IMR-90 (cell line): Measurements from ENCODE around the gene RASGRP4. TPM values are rescaled to one million over a fixed set of nuclear protein-coding genes. Genes with fewer than 3 reads are reported as not detected.

Experiments used
- ATAC-seq: fragments of 200-7000 bp; cut with Tn5 transposase; 2 replicates; pipeline ENCODE4 v1.9.1; 2020; ENCODE audit warnings: low read depth, mild to moderate bottlenecking, moderate library complexity
- BruUV-seq: library from RNA; stranded (reverse); fragments of 400-500 nt; replicated peaks from 2 replicates; lab custom pipeline; 2021; lab: Mats Ljungman, UMichigan
- CTCF ChIA-PET: fragments of 300-600 bp; formaldehyde crosslinking; extraction: SDS; loops from one replicate; lab custom pipeline; 2021; ENCODE audit warnings: antibody characterized with exemption; lab: Yijun Ruan, JAX
- POLR2A ChIA-PET: fragments of 300-600 bp; sonication (Branson Sonifier 250); formaldehyde crosslinking; loops from one replicate; lab custom pipeline; 2022; ENCODE audit warnings: antibody characterized with exemption; ENCODE audit not compliant: unreplicated experiment; lab: Charles Lee
- DNase-seq: peaks from one replicate; pipeline ENCODE4 v3.0.0; 2013
- H2AFZ ChIP-seq: replicated peaks from 2 replicates; pipeline ENCODE3; 2013; ENCODE audit warnings: low read length, mild to moderate bottlenecking; ENCODE audit not compliant: poor library complexity
- H2AK5ac ChIP-seq: 2 replicates; pipeline ENCODE4 v1.6.1; 2013; ENCODE audit warnings: low read depth, low read length, inconsistent platforms
- H2AK9ac ChIP-seq: replicated peaks from 2 replicates; pipeline ENCODE3; 2013; ENCODE audit warnings: mild to moderate bottlenecking, low read depth, low read length, moderate library complexity; ENCODE audit not compliant: poor library complexity
- H2BK120ac ChIP-seq: 2 replicates; pipeline ENCODE4 v1.6.1; 2013; ENCODE audit warnings: low read depth, low read length, inconsistent platforms
- H2BK15ac ChIP-seq: 3 replicates; pipeline ENCODE4 v1.6.1; 2013; ENCODE audit warnings: low read depth, low read length, inconsistent platforms
- H2BK20ac ChIP-seq: 2 replicates; pipeline ENCODE4 v1.6.1; 2013; ENCODE audit warnings: low read depth, mild to moderate bottlenecking, inconsistent platforms, low read length, moderate library complexity
- H2BK5ac ChIP-seq: 2 replicates; pipeline ENCODE4 v1.6.1; 2013; ENCODE audit warnings: mild to moderate bottlenecking, low read depth, low read length, inconsistent platforms; ENCODE audit not compliant: poor library complexity, severe bottlenecking
- H3K14ac ChIP-seq: replicated peaks from 2 replicates; pipeline ENCODE4 v1.6.1; 2013; ENCODE audit warnings: low read depth, low read length, inconsistent platforms
- H3K18ac ChIP-seq: 2 replicates; pipeline ENCODE4 v1.6.1; 2013; ENCODE audit warnings: low read depth, low read length, control low read depth
- H3K23ac ChIP-seq: 2 replicates; pipeline ENCODE4 v1.6.1; 2013; ENCODE audit warnings: low read depth, low read length, inconsistent platforms
- H3K27ac ChIP-seq: 2 replicates; pipeline ENCODE4 v1.5.1; 2013; ENCODE audit warnings: mild to moderate bottlenecking, control low read depth, low read length; ENCODE audit not compliant: insufficient read depth
- H3K27me3 ChIP-seq: 2 replicates; pipeline ENCODE4 v1.6.1; 2013; ENCODE audit warnings: low read length; ENCODE audit not compliant: control insufficient read depth, insufficient read depth
- H3K36me3 ChIP-seq: 2 replicates; pipeline ENCODE4 v1.6.1; 2013; ENCODE audit warnings: low read length, mixed read lengths; ENCODE audit not compliant: control insufficient read depth, insufficient read depth
- H3K4ac ChIP-seq: 2 replicates; pipeline ENCODE4 v1.6.1; 2013; ENCODE audit warnings: low read depth, low read length, inconsistent platforms
- H3K4me1 ChIP-seq: 2 replicates; pipeline ENCODE4 v1.6.1; 2013; ENCODE audit warnings: low read length, mixed read lengths; ENCODE audit not compliant: control insufficient read depth, insufficient read depth
- H3K4me2 ChIP-seq: 2 replicates; pipeline ENCODE4 v1.6.1; 2013; ENCODE audit warnings: low read depth, mild to moderate bottlenecking, control low read depth, low read length, moderate library complexity
- H3K4me3 ChIP-seq: 2 replicates; pipeline ENCODE4 v1.5.1; 2013; ENCODE audit warnings: low read depth, mild to moderate bottlenecking, control low read depth, low read length, moderate library complexity; ENCODE audit not compliant: insufficient read depth
- H3K56ac ChIP-seq: 2 replicates; pipeline ENCODE4 v1.6.1; 2013; ENCODE audit warnings: low read length, inconsistent platforms; ENCODE audit not compliant: insufficient read depth; ENCODE audit errors: extremely low read depth
- H3K79me1 ChIP-seq, 2 experiments: 2 replicates each; pipeline ENCODE4 v1.6.1; 2013; ENCODE audit warnings: low read length in 2 of 2, inconsistent platforms in 1 of 2, low read depth in 1 of 2
- H3K9ac ChIP-seq: 2 replicates; pipeline ENCODE4 v1.6.1; 2013; ENCODE audit warnings: low read depth, low read length, control low read depth
- H3K9me1 ChIP-seq: 2 replicates; pipeline ENCODE4 v1.6.1; 2013; ENCODE audit warnings: low read length, inconsistent platforms; ENCODE audit not compliant: insufficient read depth
- H3K9me3 ChIP-seq: 2 replicates; pipeline ENCODE4 v1.6.1; 2013; ENCODE audit warnings: low read length; ENCODE audit not compliant: control insufficient read depth, insufficient read depth
- H4K20me1 ChIP-seq: 2 replicates; pipeline ENCODE4 v1.6.1; 2013; ENCODE audit warnings: low read length, inconsistent platforms; ENCODE audit not compliant: insufficient read depth
- H4K5ac ChIP-seq: 2 replicates; pipeline ENCODE4 v1.6.1; 2013; ENCODE audit warnings: mild to moderate bottlenecking, low read depth, low read length, control low read depth
- H4K8ac ChIP-seq, 2 experiments: 2 replicates each; pipeline ENCODE4 v1.6.1; 2013; ENCODE audit warnings: low read depth in 2 of 2, low read length in 2 of 2, control low read depth in 1 of 2, inconsistent platforms in 1 of 2
- H4K91ac ChIP-seq: 2 replicates; pipeline ENCODE4 v1.6.1; 2013; ENCODE audit warnings: low read depth, low read length, inconsistent platforms; ENCODE audit not compliant: insufficient read depth
- SMC3 ChIP-seq: fragments of 150-350 bp; IDR thresholded peaks from 2 replicates; pipeline ENCODE4 v1.6.1; 2016; ENCODE audit warnings: low read depth, mild to moderate bottlenecking, antibody characterized with exemption, low read length, moderate library complexity
- WGBS, 2 experiments: methylation state at CpG; one replicate each; pipeline versions ENCODE4 v1.1.5 to v1.1.7; 2013; ENCODE audit warnings: missing lambda C conversion rate in 2 of 2; ENCODE audit not compliant: insufficient read length in 1 of 2; ENCODE audit errors: extremely low coverage in 2 of 2; 5-methylcytosine and 5-hydroxymethylcytosine counted together
- dilution Hi-C: fragments of 300-500 bp; cut with HindIII; formaldehyde crosslinking; loops from one replicate; pipeline ENCODE4 v1.14.3; 2018; ENCODE audit warnings: low sequenced_read_pairs; ENCODE audit not compliant: unreplicated experiment
- in situ Hi-C: fragments of 300-500 bp; cut with MboI; formaldehyde crosslinking; loops from 3 replicates; pipeline ENCODE4 v1.14.3; 2019; ENCODE audit warnings: low sequenced_read_pairs, inconsistent platforms, mixed read lengths
- intact Hi-C: fragments of 100-400 bp; cut with micrococcal nuclease; formaldehyde crosslinking; loops from 2 replicates; pipeline ENCODE4 v1.10.0; 2022
- polyA plus RNA-seq, 3 experiments: library from polyadenylated mRNA; depleted of rRNA; stranded (reverse); fragments of >200 nt; gene quantifications; 2 replicates each; pipeline ENCODE4 v1.2.3, GENCODE V29; 2012; ENCODE audit warnings: low replicate concordance in 1 of 3
- total RNA-seq: library from RNA; depleted of rRNA; stranded (reverse); fragments of >200 nt; gene quantifications from 2 replicates; pipeline ENCODE4 v1.2.3, GENCODE V29; 2012

Gene RASGRP4
- total and polyA plus RNA-seq, 2 of the 4 experiments (the other 2 are of a cell fraction): not detected

DNA sequence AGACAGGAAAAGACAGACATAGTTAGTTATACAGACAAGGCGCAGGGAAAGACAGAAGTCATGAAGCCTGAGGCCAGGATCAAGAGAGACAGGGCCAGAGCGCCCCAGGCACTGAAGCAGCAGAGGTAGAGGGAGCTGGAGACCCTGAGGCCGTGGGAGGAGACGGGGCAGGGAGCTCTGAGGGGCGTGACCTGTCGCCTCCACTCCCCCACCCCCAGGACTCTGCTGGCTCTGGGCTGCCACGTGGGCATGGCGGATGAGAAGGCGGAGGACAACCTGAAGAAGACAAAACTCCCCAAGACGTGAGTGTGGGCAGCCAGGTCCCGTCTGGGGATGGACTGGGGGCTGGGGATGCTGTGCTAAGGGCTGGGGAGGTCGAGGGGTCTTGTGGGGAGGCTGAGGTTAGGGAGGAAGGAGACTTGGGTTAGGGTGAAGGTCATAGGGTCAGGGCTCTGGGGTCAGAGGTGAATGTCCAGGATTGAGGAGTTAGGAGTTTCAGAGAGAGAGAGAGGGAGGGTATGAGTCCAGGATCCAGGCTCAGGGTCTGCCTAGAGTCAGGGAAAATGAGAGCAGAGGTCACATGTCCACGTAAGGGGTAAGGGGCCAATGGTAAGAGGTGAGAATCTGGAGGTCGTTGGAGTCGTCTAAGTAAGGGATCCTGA is 38.5 kb upstream of the RASGRP4 start:
- Histone ChIP-seq H2BK15ac (no peak overlapping the region), H4K5ac (no peak overlapping the region), H4K8ac (no peak overlapping the region), H3K9ac (no peak overlapping the region), H2BK120ac (no peak overlapping the region), H3K4me3 (no peak overlapping the region), H2AK9ac (no peak overlapping the region), H3K14ac (no peak overlapping the region), H4K91ac (no peak overlapping the region), H2BK20ac (no peak overlapping the region), H3K36me3 (no peaks in the 10 kb centered on the region), H3K56ac (no peak overlapping the region), H3K4me1 (no peaks in the 10 kb centered on the region), H3K23ac (no peak overlapping the region), H3K4ac (no peak overlapping the region), H2AFZ (no peak overlapping the region), H3K27me3 (peaks cover 2% of the 10 kb centered on the region; the same call in 1 of the 2 replicates), H3K79me1 (no peaks in the 10 kb centered on the region), H3K4me2 (no peak overlapping the region), H3K27ac (no peak overlapping the region), H2BK5ac (no peak overlapping the region), H3K9me3 (no peaks in the 10 kb centered on the region), H4K20me1 (no peaks in the 10 kb centered on the region), H3K18ac (no peak overlapping the region), H3K9me1 (no peaks in the 10 kb centered on the region), H2AK5ac (no peak overlapping the region)
- in situ Hi-C loops (loop anchor here (25.0 kb wide), 1 partner anchor 748 kb away; the partner anchor contains the start of gene SYCN), dilution Hi-C loops (no loop called here), intact Hi-C loops (no loop called here)
- ChIA-PET CTCF (interaction anchor here (0.6 kb wide), 1 partner anchor 507 kb away, joined by 3 read pairs; no protein-coding TSS in a partner anchor), POLR2A (no interaction called here)
- BruUV-seq: no TSS peak
- WGBS, 2 experiments: 16% methylated on average over 3 of the region's 15 CpGs; no CpG with 5 or more reads in 1 of the 2 experiments
- no peak for TF ChIP-seq SMC3
- ATAC-seq (no peak), DNase-seq (no peak)
